Motor neuron (in vitro differentiated cells): ENCODE data around the gene NRCAM. TPM values are rescaled to one million over a fixed set of nuclear protein-coding genes. Genes with fewer than 3 reads are reported as not detected.

ENCODE experiments used
- ATAC-seq, 8 experiments: fragments of 200-7000 bp; cut with Tn5 transposase; replicated peaks in 6 of 8; 2 replicates each; pipeline ENCODE4 v1.8.0; 2021; ENCODE audit warnings: mild to moderate bottlenecking in 8 of 8, moderate library complexity in 8 of 8
- H3K27ac ChIP-seq, 2 donors: fragments of 250-450 bp; sonication (Bioruptor Pico); 2 replicates each; pipeline ENCODE4 v1.9.0; 2021; ENCODE audit warnings: antibody characterized with exemption in 2 of 2, mild to moderate bottlenecking in 2 of 2, moderate library complexity in 1 of 2
- H3K4me1 ChIP-seq, 2 donors: fragments of 250-450 bp; sonication (Bioruptor Pico); replicated peaks in 1 of 2; 2 replicates each; pipeline ENCODE4 v1.6.1; 2021; ENCODE audit warnings: antibody characterized with exemption in 2 of 2, mild to moderate bottlenecking in 2 of 2, moderate library complexity in 1 of 2
- H3K4me3 ChIP-seq, 5 donors: fragments of 250-450 bp; sonication (Bioruptor Pico); 2 replicates each; pipeline ENCODE4 v1.9.0; 2021; ENCODE audit warnings: antibody characterized with exemption in 5 of 5, mild to moderate bottlenecking in 5 of 5, moderate library complexity in 4 of 5
- WGBS, 10 experiments: fragments of 450-650 bp; shearing (Covaris generic); methylation state at CpG; one replicate each; pipeline ENCODE4 v1.0.0; 2022; 5-methylcytosine and 5-hydroxymethylcytosine counted together
- in situ Hi-C, 9 experiments: fragments of 400-800 bp; cut with MboI; loops; one replicate each; pipeline ENCODE4 v1.15.0; 2021; ENCODE audit warnings: low sequenced_read_pairs in 9 of 9, low pct_unique_long_range_greater_than_20kb in 2 of 9; ENCODE audit not compliant: unreplicated experiment in 9 of 9
- total RNA-seq, 8 experiments: library from RNA; unstranded; fragments of 300-600 nt; gene quantifications; 2 replicates each; pipeline versions ENCODE4 v1.2.3 to v1.2.4, GENCODE V29; 2022

Gene NRCAM
- total RNA-seq, 8 experiments from 2014 or later, result 2.8 to 81.9 (median 53.8) TPM

DNA sequence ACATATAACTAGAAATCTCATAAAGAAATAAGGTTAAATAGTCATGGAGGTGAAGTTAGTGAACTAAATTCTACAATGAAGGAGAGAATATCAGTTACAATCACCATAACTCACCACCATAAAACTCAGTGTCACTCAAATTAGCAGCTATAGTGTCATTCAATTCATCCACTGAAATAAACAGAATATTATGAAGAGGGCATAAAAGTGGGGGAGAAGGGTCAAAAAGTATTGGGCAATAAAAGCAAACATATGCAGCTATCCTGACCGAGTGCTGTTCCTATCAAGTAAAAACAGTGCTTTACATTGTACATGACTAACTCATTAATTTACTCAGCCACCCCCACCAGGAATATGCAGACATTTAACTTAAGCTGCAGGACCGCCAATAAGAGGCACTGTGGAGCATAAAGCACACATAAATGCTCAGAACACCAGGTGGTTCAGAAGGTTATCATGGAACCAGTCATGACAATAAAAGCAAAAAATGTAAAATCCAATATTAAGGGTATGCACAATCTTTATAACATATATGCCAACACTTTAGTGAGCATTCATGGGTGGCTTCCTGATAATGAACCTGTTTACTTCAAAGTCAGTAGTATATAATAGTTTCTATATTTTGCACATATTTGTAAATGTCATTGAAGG, 230.6 kb downstream of the NRCAM start:
- Histone ChIP-seq H3K27ac (no peak overlapping the region), H3K4me1 (peaks cover 0 to 8% of the 10 kb centered on the region in 2 donors), H3K4me3 (no peak overlapping the region)
- 0 to 100% (median 55%) methylated on average over 1 to 2 of the region's 2 CpGs; no CpG with 5 or more reads in 2 of the 10 experiments for WGBS, 10 experiments
- in situ Hi-C loops, result no loop called here
- peak in 1 of 8 experiments; percentile 43 for ATAC-seq

GRCh38 chr7:108224387-108224786, 231.8 kb downstream of the NRCAM start:
- 20 to 100% (median 95%) methylated on average over 1 of the region's 1 CpG; no CpG with 5 or more reads in 2 of the 10 experiments for WGBS, 10 experiments
- no peak for ATAC-seq
- H3K4me3 ChIP-seq, result no peak overlapping the region
- in situ Hi-C loops, result no loop called here
- no peak overlapping the region for H3K27ac ChIP-seq
- peaks cover 0 to 8% of the 10 kb centered on the region in 2 donors for H3K4me1 ChIP-seq

DNA sequence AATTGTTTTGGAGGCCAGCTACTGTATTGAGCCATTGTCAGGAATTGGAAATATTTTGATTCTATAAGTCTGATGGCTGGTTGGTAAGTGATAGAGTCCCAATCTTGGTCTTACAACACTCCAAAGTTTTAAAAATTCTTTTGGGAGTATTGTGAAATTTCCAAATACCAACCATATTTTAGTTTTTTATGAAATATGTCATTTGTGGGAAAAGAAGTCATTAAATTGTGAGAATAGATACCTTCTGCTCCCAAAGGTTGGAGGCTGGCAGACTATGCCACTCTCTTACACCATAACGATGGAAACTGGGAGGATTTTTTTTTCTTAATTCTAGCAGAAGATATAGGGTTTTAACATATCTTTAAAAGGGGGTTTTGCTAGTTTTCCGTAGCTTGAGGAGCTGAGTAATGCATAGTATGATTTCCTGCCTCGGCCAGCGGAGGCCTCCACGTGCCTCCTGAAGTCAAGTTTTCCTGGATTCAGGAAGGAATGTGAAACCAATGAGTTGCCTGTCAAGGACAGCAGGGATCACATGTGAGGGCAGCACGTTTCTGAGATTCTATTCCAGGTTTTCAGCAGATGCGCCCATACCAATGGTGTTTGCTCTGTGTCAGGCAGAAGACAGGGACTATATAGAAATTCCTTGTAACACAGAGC, 233.9 kb downstream of the NRCAM start:
- Histone ChIP-seq H3K27ac (no peak overlapping the region), H3K4me3 (no peak overlapping the region), H3K4me1 (peaks cover 0 to 8% of the 10 kb centered on the region in 2 donors)
- peak in 1 of 8 experiments; percentile 39 for ATAC-seq
- WGBS, 10 experiments, result 34 to 86% (median 64%) methylated on average over 1 to 7 of the region's 7 CpGs; no CpG with 5 or more reads in 2 of the 10 experiments
- in situ Hi-C loops, result no loop called here

DNA sequence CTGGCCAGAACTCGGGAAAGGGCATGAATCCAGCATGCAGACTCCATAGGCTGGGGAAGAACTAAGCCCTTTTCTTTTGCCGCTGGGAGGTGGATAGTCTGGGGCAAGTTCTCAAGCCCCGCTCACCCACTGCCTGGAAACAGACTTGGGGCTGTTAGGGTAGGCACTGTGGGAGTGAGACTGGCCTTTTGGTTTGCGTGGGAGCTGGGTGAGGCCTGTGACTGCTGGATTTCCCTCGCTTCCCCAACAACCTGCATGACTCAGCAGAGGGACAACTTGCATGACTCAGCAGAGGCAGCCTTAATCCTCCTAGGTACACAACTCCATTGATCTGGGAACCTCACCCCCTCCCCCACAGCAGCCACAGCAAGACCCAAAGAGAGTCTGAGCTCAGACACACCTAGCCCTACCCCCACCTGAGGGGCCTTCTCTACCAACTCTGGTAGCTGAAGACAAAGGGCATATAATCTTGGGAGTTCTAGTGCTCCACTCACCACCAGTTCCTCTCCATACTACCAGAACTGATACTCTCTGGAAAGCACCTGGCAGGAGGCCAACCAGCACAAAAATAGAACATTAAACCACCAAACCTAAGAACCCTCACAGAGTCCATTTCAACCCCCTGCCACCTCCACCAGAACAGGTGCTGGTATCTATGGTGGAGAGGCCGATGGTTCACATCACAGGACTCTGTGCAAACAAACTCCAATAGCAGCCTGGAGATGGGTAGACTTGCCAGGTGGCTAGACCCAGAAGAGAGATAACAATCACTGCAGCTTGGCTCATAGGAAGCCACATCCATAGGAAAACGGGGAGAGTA, 244.6 kb downstream of the NRCAM start:
- ATAC-seq, result peak in 2 of 8 experiments; percentile 74 to 88
- no peaks in the 10 kb centered on the region for H3K4me1 ChIP-seq
- H3K4me3 ChIP-seq, result no peak overlapping the region
- WGBS, 10 experiments, result 25 to 100% (median 76%) methylated on average over 1 to 6 of the region's 7 CpGs; no CpG with 5 or more reads in 2 of the 10 experiments
- in situ Hi-C loops, result no loop called here
- no peak overlapping the region for H3K27ac ChIP-seq

GRCh38 chr7:108210796-108211195, 245.4 kb downstream of the NRCAM start:
- in situ Hi-C loops, result no loop called here
- H3K27ac ChIP-seq, result no peak overlapping the region
- H3K4me1 ChIP-seq, result no peaks in the 10 kb centered on the region
- WGBS, 10 experiments, result 80 to 100% (median 94%) methylated on average over 1 to 3 of the region's 3 CpGs; no CpG with 5 or more reads in 5 of the 10 experiments
- no peak overlapping the region for H3K4me3 ChIP-seq
- no peak for ATAC-seq

- no peak for ATAC-seq
- H3K4me1 ChIP-seq, result no peaks in the 10 kb centered on the region
- no peak overlapping the region for H3K4me3 ChIP-seq
- H3K27ac ChIP-seq, result no peak overlapping the region
- in situ Hi-C loops, result no loop called here
Measured at GRCh38 chr7:108205311-108205710, 250.9 kb downstream of the NRCAM start.

GRCh38 chr7:108204281-108204796, 251.9 kb downstream of the NRCAM start:
- in situ Hi-C loops, result no loop called here
- Histone ChIP-seq H3K4me3 (no peak overlapping the region), H3K4me1 (no peaks in the 10 kb centered on the region), H3K27ac (no peak overlapping the region)
- no peak for ATAC-seq
- WGBS, 10 experiments, result 33 to 100% (median 83%) methylated on average over 1 to 5 of the region's 8 CpGs; no CpG with 5 or more reads in 6 of the 10 experiments

- ATAC-seq, result no peak
- no peaks in the 10 kb centered on the region for H3K4me1 ChIP-seq
- in situ Hi-C loops, result no loop called here
- WGBS, 10 experiments, result 60 to 100% (median 84%) methylated on average over 1 to 4 of the region's 5 CpGs; no CpG with 5 or more reads in 2 of the 10 experiments
- no peak overlapping the region for H3K4me3 ChIP-seq
- no peak overlapping the region for H3K27ac ChIP-seq
Measured at GRCh38 chr7:108203537-108203936, 252.7 kb downstream of the NRCAM start.

DNA sequence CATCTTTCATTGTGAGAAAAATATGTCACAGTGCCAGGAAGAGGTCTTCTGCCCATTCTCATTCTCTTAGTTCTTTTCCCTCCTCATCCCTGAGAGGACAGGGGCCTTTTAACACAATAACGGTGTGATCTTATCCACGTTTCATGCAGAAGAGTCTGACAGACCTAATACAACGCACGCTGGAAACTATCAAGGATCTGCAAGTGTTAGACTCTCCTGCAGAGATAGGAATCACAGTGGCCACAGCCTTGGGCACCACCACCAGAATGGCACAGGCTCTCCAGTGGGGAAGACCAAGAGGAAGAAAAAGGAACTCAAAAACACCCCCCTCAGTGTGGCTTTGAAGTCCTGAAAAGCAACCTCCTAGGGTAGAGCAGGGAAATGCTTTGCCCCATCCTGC, 253.5 kb downstream of the NRCAM start:
- no peak for ATAC-seq
- in situ Hi-C loops, result no loop called here
- 60 to 100% (median 90%) methylated on average over 1 to 4 of the region's 4 CpGs; no CpG with 5 or more reads in 5 of the 10 experiments for WGBS, 10 experiments
- Histone ChIP-seq H3K27ac (no peak overlapping the region), H3K4me3 (no peak overlapping the region), H3K4me1 (no peaks in the 10 kb centered on the region)

GRCh38 chr7:108201766-108202165, 254.5 kb downstream of the NRCAM start:
- no peak overlapping the region for H3K27ac ChIP-seq
- in situ Hi-C loops, result no loop called here
- H3K4me3 ChIP-seq, result no peak overlapping the region
- WGBS, 10 experiments, result 33 to 100% (median 59%) methylated on average over 1 to 2 of the region's 2 CpGs; no CpG with 5 or more reads in 2 of the 10 experiments
- ATAC-seq, result no peak
- H3K4me1 ChIP-seq, result no peaks in the 10 kb centered on the region

DNA sequence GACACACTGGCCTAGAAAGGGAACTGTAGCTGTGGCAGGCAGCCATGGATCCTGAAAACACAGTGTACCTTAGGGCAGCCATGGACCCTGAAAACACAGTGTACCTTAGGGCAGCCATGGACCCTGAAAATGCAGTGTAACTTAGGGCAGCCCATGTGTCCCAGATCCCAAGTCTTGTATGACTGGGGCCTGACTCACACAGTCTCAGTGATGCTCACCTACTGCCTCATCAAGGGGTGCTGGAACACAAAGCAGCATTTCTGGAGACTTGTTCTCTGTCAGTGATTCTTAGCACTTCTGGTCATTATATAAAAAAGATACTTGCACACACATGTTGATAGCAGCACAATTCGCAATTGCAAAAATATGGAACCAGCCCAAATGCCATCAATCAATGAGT, 255.9 kb downstream of the NRCAM start:
- 100% methylated on average over 1 of the region's 1 CpG; no CpG with 5 or more reads in 9 of the 10 experiments for WGBS, 10 experiments
- Histone ChIP-seq H3K4me1 (no peaks in the 10 kb centered on the region), H3K4me3 (no peak overlapping the region), H3K27ac (no peak overlapping the region)
- no peak for ATAC-seq
- in situ Hi-C loops, result no loop called here

DNA sequence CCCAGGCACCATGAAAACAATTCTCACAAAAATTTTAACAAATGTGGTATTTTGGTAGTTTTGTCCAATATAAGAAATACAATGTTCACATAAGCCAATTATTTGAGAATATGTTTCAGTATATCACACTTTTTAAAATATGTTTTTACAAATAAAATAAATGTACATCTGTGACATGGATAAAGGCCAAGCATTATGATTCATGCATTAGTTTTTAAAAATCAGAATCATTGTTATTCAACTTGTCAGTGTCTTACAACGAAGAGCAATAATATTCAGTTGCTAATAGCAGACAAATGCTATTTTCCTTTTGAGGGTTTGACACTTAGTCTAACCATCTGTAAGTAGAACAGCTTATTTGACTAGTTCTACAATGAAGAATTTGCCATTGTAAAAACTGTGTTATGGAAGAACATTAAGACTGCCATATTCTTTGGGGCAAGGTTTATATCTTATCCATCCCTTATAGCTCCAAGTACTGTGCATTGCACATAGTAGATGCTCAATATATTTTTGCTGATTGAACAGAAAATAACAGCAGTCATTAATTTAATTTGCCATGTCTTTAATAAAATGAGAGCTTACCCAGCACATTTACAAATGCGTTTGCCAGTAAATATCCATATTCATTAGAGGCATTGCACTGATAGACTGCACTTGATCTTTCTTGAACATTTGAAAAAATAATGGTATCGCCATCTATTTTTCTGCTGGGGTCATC, 258.7 kb downstream of the NRCAM start:
- no peak overlapping the region for H3K27ac ChIP-seq
- no peaks in the 10 kb centered on the region for H3K4me1 ChIP-seq
- in situ Hi-C loops, result loop anchor here in 6 of 9 experiments (25.0 kb wide), 2 partner anchors 265 to 290 kb away; partner anchors contain the start of gene NRCAM (in 4 of the 6)
- WGBS, 10 experiments, result 47 to 100% (median 79%) methylated on average over 1 to 3 of the region's 3 CpGs
- H3K4me3 ChIP-seq, result no peak overlapping the region
- no peak for ATAC-seq
